HEK293T (cell line): ENCODE measurements around the gene EIF5A2.

Experiments
- CTCF ChIA-PET: fragments of 350-600 bp; formaldehyde crosslinking; extraction: SDS; loops from one replicate; lab custom pipeline; 2021; ENCODE audit warnings: antibody characterized with exemption, inconsistent platforms; lab: Yijun Ruan, JAX
- POLR2A ChIA-PET: fragments of 350-600 bp; formaldehyde crosslinking; extraction: SDS; loops from one replicate; lab custom pipeline; 2020; ENCODE audit warnings: antibody characterized with exemption, inconsistent platforms; lab: Yijun Ruan, JAX
- DNase-seq: peaks from one replicate; pipeline ENCODE4 v3.0.0; 2012; ENCODE audit warnings: mixed read lengths; ENCODE audit errors: extremely low spot score
- ARNT ChIP-seq: fragments of 450-650 bp; IDR thresholded peaks from 2 replicates; pipeline ENCODE4 v1.6.1; 2017; ENCODE audit warnings: mild to moderate bottlenecking
- BHLHE40 ChIP-seq: fragments of 450-650 bp; IDR thresholded peaks from 2 replicates; pipeline ENCODE4 v1.6.1; 2016; ENCODE audit warnings: mild to moderate bottlenecking, moderate library complexity, borderline replicate concordance
- CTBP1 ChIP-seq: fragments of 450-650 bp; IDR thresholded peaks from 2 replicates; pipeline ENCODE4 v1.6.1; 2016; ENCODE audit warnings: borderline replicate concordance
- ELF4 ChIP-seq: fragments of 450-650 bp; IDR thresholded peaks from 2 replicates; pipeline ENCODE4 v1.6.1; 2017; ENCODE audit warnings: antibody characterized with exemption
- FOXA1 ChIP-seq: fragments of 450-650 bp; IDR thresholded peaks from 2 replicates; pipeline ENCODE4 v1.6.1; 2016; ENCODE audit warnings: mild to moderate bottlenecking
- FOXK2 ChIP-seq: fragments of 450-650 bp; IDR thresholded peaks from 2 replicates; pipeline ENCODE4 v1.6.1; 2016; ENCODE audit warnings: mild to moderate bottlenecking
- FOXM1 ChIP-seq: fragments of 450-650 bp; IDR thresholded peaks from 2 replicates; pipeline ENCODE4 v1.6.1; 2017; ENCODE audit warnings: mild to moderate bottlenecking, borderline replicate concordance
- HDGF ChIP-seq: fragments of 450-650 bp; IDR thresholded peaks from 2 replicates; pipeline ENCODE4 v1.6.1; 2017; ENCODE audit warnings: antibody characterized with exemption, borderline replicate concordance
- L3MBTL2 ChIP-seq: fragments of 450-650 bp; conservative IDR thresholded peaks from 2 replicates; pipeline ENCODE4 v1.6.1; 2016; ENCODE audit warnings: mild to moderate bottlenecking
- LEF1 ChIP-seq: fragments of 450-650 bp; IDR thresholded peaks from 2 replicates; pipeline ENCODE4 v1.6.1; 2017; ENCODE audit warnings: mild to moderate bottlenecking, borderline replicate concordance
- NFRKB ChIP-seq: fragments of 450-650 bp; IDR thresholded peaks from 2 replicates; pipeline ENCODE4 v1.6.1; 2016; ENCODE audit warnings: mild to moderate bottlenecking, moderate library complexity
- PKNOX1 ChIP-seq: fragments of 450-650 bp; IDR thresholded peaks from 2 replicates; pipeline ENCODE4 v1.6.1; 2016
- SP1 ChIP-seq: fragments of 450-650 bp; IDR thresholded peaks from 2 replicates; pipeline ENCODE4 v1.6.1; 2017
- SUZ12 ChIP-seq: fragments of 450-650 bp; IDR thresholded peaks from 2 replicates; pipeline ENCODE4 v1.6.1; 2016; ENCODE audit warnings: mild to moderate bottlenecking
- TARDBP ChIP-seq: fragments of 450-650 bp; IDR thresholded peaks from 2 replicates; pipeline ENCODE4 v1.6.1; 2016
- ZNF384 ChIP-seq: fragments of 450-650 bp; IDR thresholded peaks from 2 replicates; pipeline ENCODE4 v1.6.1; 2016

The EIF5A2 gene

GRCh38 chr3:170914690-170915089 is 6.3 kb upstream of the EIF5A2 start:
- DNase-seq: no peak
- POLR2A ChIA-PET: no interaction called here
- CTCF ChIA-PET: interaction anchor here (0.6 kb wide), 1 partner anchor 47 kb away, joined by 3 read pairs; no protein-coding TSS in a partner anchor
- TF ChIP-seq FOXA1 (no peak), L3MBTL2 (no peak), ZNF384 (no peak), TARDBP (no peak), LEF1 (no peak), ELF4 (no peak), FOXK2 (no peak), SUZ12 (no peak), BHLHE40 (no peak), NFRKB (no peak), PKNOX1 (no peak), HDGF (no peak), ARNT (no peak)

GRCh38 chr3:170914212-170914611 is 5.8 kb upstream of the EIF5A2 start:
- TF ChIP-seq FOXM1 (no peak), PKNOX1 (no peak), CTBP1 (no peak), L3MBTL2 (no peak)
- POLR2A ChIA-PET: no interaction called here
- CTCF ChIA-PET: interaction anchor here (0.6 kb wide), 1 partner anchor 48 kb away, joined by 3 read pairs; no protein-coding TSS in a partner anchor
- no peak for DNase-seq

- CTCF ChIA-PET: no interaction called here
- DNase-seq: no peak
- TF ChIP-seq FOXA1 (no peak), FOXK2 (no peak), TARDBP (no peak)
- POLR2A ChIA-PET: no interaction called here
These were observed 2.6 kb upstream of the EIF5A2 start for GRCh38 chr3:170911051-170911450.

GRCh38 chr3:170910542-170910941 is 2.1 kb upstream of the EIF5A2 start:
- no peak for DNase-seq
- no peak for TF ChIP-seq FOXK2
- no peak for TF ChIP-seq L3MBTL2
- TF ChIP-seq ZNF384: no peak
- TF ChIP-seq PKNOX1: no peak
- TF ChIP-seq FOXM1: no peak
- TF ChIP-seq LEF1: no peak
- no peak for TF ChIP-seq HDGF
- no peak for TF ChIP-seq SP1
- TF ChIP-seq ELF4: no peak
- no peak for TF ChIP-seq TARDBP
- TF ChIP-seq NFRKB: no peak
- no peak for TF ChIP-seq FOXA1
- ChIA-PET CTCF (no interaction called here), POLR2A (no interaction called here)

GRCh38 chr3:170909129-170909903 is 879 bp upstream of the EIF5A2 start:
- DNase-seq: peak; percentile 5
- ChIA-PET CTCF (interaction anchor here (0.6 kb wide), 1 partner anchor 21 kb away, joined by 3 read pairs; no protein-coding TSS in a partner anchor), POLR2A (interaction anchor here (2.7 kb wide), 1 partner anchor 40 kb away, joined by 11 read pairs; the partner anchor contains the start of gene RPL22L1)
- TF ChIP-seq TARDBP: no peak
- TF ChIP-seq FOXA1: no peak
- TF ChIP-seq LEF1: no peak
- TF ChIP-seq CTBP1: no peak
- TF ChIP-seq ZNF384: no peak
- no peak for TF ChIP-seq ELF4
- TF ChIP-seq PKNOX1: no peak
- TF ChIP-seq ARNT: no peak
- TF ChIP-seq FOXM1: no peak
- TF ChIP-seq HDGF: no peak
- no peak for TF ChIP-seq SUZ12
- no peak for TF ChIP-seq SP1
- TF ChIP-seq NFRKB: no peak
- TF ChIP-seq BHLHE40: no peak

GRCh38 chr3:170907637-170908234 is 701 bp downstream of the EIF5A2 start:
- TF ChIP-seq ELF4 (no peak), L3MBTL2 (peak; percentile 57), TARDBP (no peak)
- DNase-seq: peak; percentile 24
- POLR2A ChIA-PET: interaction anchor here (2.7 kb wide), 1 partner anchor 38 kb away, joined by 11 read pairs; the partner anchor contains the start of gene RPL22L1
- CTCF ChIA-PET: no interaction called here
